ENCODE data around the gene FARS2.

Gene FARS2

DNA sequence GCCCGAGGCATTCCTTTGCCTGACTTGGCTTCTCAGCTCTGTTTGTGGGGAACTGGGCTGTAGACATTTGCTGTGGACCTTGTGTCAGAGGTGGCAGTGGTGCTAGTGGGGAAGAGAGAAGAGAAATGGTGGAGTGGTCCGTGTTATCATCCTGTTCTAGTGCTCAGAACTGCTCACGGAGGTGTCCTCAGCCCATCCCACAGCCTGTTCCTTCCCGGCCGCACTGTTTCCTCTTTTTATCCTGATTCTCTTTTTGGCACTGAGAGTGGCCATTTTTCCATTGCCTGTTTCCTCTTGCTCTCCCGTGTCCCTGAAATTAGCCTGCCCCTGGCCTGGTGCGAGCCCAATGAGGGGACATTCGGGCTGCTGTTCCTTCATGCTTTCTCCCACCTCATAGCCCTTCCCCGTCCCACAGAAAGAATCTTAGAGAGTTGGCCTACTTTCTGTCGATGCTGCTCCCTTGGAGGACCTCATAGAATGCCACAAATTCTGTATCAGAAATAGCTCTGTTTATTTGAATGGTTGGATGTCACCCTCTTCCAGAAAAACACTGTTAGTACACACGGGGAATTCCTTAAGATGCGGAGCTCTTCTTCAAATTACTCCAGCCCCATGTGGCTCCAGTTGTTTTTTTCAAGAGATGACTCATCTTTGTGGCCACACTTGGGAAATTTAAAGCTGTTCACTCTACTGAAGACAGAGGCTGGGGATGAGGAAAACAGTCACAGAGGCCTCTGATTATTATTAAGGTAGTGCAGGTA, 26.1 kb downstream of the FARS2 start:
- no peak for DNase-seq

DNA sequence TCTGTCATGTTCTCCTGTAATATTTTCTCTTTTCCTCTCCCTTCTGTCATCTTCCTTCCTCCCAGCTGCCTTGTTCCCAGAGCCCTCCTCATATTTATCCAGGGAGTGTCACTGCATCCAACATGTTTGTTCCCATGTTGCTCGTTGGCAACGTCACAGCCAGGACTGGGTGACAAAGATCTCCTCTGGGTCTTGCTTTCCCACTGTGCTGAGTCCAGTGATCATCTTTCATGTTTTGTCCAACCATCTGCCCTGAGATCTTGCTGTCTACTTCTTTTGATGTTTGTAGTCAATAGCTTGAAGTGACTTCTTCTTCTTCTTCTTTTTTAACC, 26.6 kb downstream of the FARS2 start:
- no peak for DNase-seq

DNA sequence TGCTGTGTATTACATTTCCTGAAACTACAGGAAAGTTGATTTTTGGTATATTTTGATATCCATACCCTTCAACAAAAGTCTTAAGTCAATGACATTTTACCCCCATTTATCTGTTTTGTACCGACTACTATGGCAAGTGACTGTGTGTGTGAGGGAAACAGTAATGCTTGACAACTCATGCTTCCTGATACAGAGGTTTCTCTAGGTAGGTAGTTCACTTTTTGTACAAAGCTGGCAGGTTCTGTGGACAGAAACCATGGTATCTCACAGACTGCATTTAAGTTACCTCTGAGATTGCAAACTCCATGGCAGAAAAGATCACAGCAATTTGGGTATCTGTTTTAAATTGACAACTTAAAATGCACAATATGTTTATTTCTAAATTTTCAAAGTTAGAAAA, 28.8 kb downstream of the FARS2 start:
- DNase-seq, result no peak

DNA sequence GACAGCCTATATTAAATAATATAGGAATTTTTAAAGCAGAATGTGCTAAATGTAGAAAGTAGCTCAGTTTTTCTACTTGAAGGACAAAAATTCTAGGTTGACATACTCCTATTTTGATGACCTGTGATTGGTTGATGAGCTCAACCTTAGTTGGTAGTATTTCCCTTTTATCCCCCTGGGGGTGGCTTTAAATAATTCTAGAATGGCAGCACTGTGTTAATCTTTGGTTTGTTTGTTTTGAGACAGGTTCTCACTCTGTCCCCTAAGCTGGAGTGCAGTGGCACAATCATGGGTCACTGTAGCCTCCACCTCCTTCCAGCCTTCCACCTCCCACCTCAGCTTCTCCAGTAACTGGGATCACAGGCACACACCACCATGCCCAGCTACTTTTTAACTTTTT, 29.2 kb downstream of the FARS2 start:
- DNase-seq, result no peak

GRCh38 chr6:5292154-5292553, 30.8 kb downstream of the FARS2 start:
- no peak for DNase-seq

DNA sequence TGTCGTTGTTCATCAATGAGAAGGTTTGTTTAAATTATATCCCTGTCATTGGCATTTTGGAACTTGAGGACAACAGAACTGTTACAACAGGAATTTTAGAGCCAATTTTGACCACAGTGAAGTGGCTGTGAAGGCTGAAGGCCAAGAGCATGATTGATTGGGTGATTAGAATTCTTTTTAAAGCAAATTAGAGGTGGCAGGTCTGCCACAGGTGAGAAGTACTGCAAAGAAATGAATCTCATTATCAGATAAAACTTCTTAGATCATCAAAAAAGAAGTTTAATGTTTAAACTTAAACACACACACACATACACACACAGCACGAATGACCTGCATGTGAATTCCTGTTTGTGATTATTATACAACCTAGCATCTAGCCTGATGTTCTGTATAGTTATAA, 32.4 kb downstream of the FARS2 start:
- no peak for DNase-seq

- no peak for DNase-seq
Measured at GRCh38 chr6:5294392-5295211, 33.3 kb downstream of the FARS2 start.

DNA sequence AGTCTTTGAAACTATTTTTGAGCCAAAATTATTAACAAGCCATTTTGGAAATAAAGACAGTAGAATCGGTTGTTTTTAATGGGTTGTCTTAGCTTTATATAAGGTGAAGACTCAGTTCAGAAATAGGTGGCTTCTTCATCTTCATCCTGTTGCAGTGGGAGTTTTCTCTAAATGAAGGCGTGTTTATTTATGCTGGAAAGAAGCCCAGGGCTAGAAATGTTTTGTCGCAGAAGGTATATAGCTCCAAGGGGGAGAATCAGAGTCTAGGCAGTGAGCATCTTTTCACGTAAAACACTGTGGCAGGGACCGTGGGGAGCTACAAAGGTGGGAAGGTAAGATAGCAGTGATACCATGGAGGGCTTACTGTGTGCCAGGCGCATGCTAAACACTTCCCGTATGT, 34.3 kb downstream of the FARS2 start:
- DNase-seq, result no peak

GRCh38 chr6:5300206-5300764, 39.0 kb downstream of the FARS2 start:
- DNase-seq, result no peak

DNA sequence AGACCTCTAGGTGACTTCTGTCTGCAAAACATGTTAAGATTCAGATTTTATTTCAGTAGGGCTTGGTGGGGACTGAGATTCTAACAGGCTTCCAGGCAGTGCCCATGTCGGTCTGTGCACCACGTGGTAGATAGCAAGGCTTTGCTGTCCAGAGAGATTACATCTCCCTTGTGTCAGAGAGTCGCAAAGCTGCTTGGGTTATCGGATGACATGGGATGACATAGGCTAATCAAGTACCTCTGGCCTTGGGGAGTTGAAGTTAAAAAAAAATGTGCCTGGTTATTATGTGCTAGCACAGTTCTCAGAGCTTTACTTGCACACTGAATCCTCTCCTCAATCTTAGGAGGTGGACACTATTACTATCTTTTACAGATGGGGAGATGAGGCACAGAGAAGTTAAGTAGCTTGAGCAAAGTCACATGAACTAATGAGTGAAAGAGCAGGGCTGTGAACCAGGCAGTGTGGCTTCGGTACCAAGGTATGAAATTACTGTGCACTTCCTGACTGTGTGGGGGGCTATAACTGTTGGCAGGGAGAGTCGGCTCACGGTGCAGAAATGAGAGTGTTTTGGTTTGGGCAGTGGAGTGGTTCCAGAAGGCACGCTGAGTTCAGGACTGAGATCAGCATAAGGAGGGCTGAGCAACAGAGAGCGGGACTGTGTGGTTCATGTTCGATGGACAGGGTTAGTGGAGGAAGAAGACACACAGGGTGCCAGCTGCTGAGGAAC, 41.1 kb downstream of the FARS2 start:
- no peak for DNase-seq

GRCh38 chr6:5302995-5303622, 41.8 kb downstream of the FARS2 start:
- DNase-seq, result peak; percentile 17

GRCh38 chr6:5303682-5304081, 42.4 kb downstream of the FARS2 start:
- DNase-seq, result no peak

DNA sequence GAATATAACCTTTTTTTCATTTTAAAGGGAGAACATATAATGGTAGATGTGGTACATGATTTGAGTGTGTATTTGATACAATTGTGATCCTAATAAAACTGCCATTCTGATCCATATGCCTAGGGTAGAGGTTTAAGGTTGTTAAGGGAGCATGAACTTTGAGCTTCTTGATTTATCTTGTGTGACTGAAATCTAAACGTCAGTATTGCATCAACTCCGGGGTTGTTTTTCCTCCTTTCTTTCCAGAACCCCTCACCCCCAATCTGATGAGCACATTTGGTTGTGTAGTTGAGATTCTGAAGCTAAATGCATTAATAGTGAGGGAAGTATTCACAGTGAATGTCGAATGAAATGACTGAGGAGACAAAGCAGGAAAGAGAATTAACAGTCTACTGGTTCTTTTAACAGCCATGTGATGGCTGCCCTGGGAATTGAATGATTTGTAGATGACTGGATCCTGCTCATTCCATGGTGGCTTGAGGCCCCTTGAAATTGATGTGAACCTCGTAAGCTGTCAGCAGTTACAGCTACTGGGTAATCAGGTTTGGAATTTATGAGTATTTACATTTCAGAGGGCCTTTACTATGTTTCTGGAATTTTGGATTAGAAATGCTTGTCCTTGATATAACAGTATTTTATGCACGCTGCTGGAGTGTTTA, 44.8 kb downstream of the FARS2 start:
- no peak for DNase-seq

GRCh38 chr6:5307058-5307457, 45.7 kb downstream of the FARS2 start:
- no peak for DNase-seq

DNA sequence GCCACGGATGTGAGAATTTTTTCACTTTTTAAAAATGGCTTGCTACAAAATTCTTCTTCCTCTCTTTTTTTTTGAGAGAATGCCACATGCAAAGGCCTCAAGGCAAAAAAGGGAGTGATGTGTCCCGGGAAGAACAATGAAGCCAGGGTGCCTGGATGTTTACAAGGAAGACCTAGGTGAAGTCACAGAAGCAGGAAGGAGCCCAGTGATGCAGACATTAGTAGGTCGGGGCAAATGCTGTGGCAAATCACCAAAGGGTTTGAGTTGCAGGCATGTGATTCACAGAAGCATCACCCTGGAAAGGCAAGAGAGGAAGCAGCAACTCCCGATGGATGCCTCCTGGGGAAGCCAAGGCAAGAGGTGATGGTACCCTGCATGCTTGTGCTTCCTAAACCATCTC, 46.8 kb downstream of the FARS2 start:
- DNase-seq, result no peak

- DNase-seq, result no peak
Measured at GRCh38 chr6:5314191-5314865, 53.0 kb downstream of the FARS2 start.

DNA sequence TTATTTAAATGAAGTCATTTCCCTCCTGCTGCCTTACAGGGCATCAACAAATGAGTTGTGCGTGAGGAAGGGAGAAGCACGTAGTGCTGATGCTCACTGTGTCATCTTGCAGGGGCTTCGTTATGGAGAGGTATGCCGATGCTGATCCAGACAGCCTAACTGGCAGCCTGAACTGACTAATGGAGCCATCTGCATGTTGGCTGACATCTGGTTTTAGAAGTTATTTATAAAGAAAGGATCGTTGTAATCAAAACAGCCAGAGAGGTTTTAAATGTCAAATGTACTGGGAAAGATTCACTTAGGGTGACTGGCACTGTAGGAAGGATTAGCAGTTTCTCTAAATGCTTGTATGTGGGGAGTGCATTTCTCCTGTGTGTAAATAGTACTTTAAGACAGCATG, 54.6 kb downstream of the FARS2 start:
- peak; percentile 28 for DNase-seq

GRCh38 chr6:5316951-5317350, 55.6 kb downstream of the FARS2 start:
- no peak for DNase-seq

DNA sequence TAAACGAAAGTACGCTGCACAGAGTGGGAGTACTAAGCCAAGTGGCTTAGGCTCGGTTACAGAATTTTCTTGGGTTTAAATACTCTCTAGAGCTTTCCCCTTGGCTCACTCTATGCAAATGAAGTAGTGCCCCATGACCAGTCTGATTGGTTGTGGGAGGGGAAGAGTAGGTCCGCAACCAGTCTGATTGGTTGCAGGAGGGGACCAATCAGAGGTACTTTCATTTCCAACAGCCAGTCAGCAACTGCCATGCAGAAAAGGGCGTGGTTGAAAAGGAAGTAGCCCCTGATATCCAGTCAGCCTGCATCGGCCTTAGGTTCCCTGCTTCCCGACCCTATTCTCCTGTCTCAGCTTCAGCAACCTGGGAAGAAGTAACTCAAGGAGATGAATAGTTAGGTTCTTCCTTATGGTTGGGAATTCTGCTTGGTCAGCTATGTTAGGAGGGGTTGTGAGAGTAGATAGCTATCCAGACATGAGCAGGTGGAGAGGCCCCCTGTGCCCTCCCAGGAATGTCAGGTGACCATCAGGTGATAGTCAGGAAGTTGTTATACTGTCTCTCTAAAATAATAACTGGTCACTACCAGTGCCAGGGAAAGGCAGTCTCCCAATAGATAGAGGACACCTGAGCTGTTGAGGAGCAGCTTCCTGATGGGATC, 57.4 kb downstream of the FARS2 start:
- DNase-seq, result no peak

DNA sequence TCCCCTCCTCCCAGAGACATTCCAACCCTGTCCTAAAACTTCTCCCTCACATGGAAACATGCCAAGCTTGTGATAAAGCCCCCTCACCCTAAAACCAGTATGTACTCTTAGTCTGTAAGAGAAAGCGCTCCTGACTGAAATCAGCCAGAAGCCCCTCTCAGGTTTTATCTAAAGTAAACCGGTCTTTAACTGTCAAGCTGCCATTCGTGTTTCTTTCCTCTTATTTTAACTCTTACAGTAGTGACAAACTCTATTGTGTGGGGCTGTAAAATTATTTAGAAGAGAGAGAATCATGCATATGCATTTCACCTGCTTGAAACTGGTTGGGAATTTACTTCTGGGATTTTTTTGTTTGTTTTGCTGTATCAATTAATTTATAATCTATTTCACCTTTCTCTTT, 62.7 kb downstream of the FARS2 start:
- DNase-seq, result no peak

DNA sequence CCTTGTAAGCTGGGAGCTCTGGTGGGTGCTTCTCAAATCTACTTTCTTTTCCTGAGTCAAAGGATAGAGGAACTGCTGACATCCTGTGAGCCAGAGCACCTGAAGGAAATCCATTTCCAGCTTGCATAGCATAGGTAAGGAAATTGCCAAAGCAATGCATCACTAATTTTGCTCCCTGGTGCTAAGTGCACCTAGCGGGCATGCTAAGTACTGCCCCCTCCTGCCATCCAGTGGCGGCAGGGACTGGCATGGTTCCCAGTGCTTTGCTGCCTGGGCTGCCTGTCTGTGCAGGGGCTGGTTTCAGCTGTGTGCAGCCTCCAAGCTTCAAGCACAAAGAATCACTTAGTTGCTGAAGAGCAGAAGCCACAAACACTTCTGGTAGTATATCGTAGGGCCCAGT, 63.9 kb downstream of the FARS2 start:
- no peak for DNase-seq

All from NCI-H2171 (cell line).